ENCODE results near the gene DLGAP4.

- TF ChIP-seq CTCF (IDR thresholded peaks at IDR 0.05) (no peak), ZFX (IDR thresholded peaks at IDR 0.05; ENCODE audit: borderline replicate concordance) (no peak)
Measured at GRCh38 chr20:36305602-36306551, at the start of gene DLGAP4.
